B cell (primary cell): ENCODE results near the gene POLR2B. TPM values are rescaled to one million over a fixed set of nuclear protein-coding genes. Genes with fewer than 3 reads are reported as not detected.

Experiments
- ATAC-seq: fragments of 200-7000 bp; cut with Tn5 transposase; one replicate; pipeline ENCODE4 v1.10.0; 2021; ENCODE audit warnings: low read depth, mild to moderate bottlenecking, moderate number of reproducible peaks, moderate library complexity
- CTCF ChIA-PET: fragments of 350-600 bp; sonication (Branson Sonifier 250); formaldehyde crosslinking; loops from one replicate; lab custom pipeline; 2021; ENCODE audit warnings: antibody characterized with exemption, inconsistent platforms; lab: Charles Lee
- POLR2A ChIA-PET: fragments of 350-600 bp; sonication (Branson Sonifier 250); formaldehyde crosslinking; loops from one replicate; lab custom pipeline; 2021; ENCODE audit warnings: antibody characterized with exemption; lab: Charles Lee
- DNase-seq: peaks from one replicate; pipeline ENCODE4 v3.0.0; 2013
- H2AFZ ChIP-seq: 2 replicates; pipeline ENCODE4 v1.6.1; 2012; ENCODE audit warnings: mild to moderate bottlenecking, low read depth, low read length; ENCODE audit not compliant: insufficient read depth, poor library complexity, severe bottlenecking
- H3K27ac ChIP-seq, 2 donors: 1 replicate in 1 of 2; 2 replicates in 1 of 2; pipeline ENCODE4 v1.5.1; 2012 to 2013; ENCODE audit warnings: low read length in 2 of 2, mild to moderate bottlenecking in 2 of 2, moderate library complexity in 1 of 2
- H3K27me3 ChIP-seq, 4 experiments: fragments of 200-600 bp in 1 of 4; sonication (generic) in 1 of 4; replicated peaks in 1 of 4; 1 replicate in 2 of 4; 2 replicates in 2 of 4; pipeline versions ENCODE4 v1.6.1 to v1.7.0; 2013 to 2016; ENCODE audit warnings: low read length in 3 of 4, mild to moderate bottlenecking in 2 of 4, mixed read lengths in 1 of 4, moderate library complexity in 1 of 4; ENCODE audit not compliant: insufficient read depth in 4 of 4, control insufficient read depth in 3 of 4; ENCODE audit errors: control extremely low read depth in 1 of 4
- H3K36me3 ChIP-seq, 2 experiments: replicated peaks in 1 of 2; 1 replicate in 1 of 2; 2 replicates in 1 of 2; pipeline versions ENCODE4 v1.6.1 to v1.7.1; 2013; ENCODE audit warnings: low read length in 1 of 2; ENCODE audit not compliant: insufficient read depth in 2 of 2, control insufficient read depth in 1 of 2; ENCODE audit errors: control extremely low read depth in 1 of 2, extremely low read depth in 1 of 2
- H3K4me1 ChIP-seq, 2 donors: fragments of 200-600 bp in 1 of 2; sonication (generic) in 1 of 2; 1 replicate in 1 of 2; 2 replicates in 1 of 2; pipeline versions ENCODE4 v1.5.1 to v1.6.1; 2013 to 2017; ENCODE audit warnings: low read length in 2 of 2; ENCODE audit not compliant: control insufficient read depth in 2 of 2, insufficient read depth in 2 of 2
- H3K4me2 ChIP-seq: replicated peaks from 2 replicates; pipeline ENCODE3; 2012; ENCODE audit warnings: mild to moderate bottlenecking, low read depth, low read length; ENCODE audit not compliant: poor library complexity, severe bottlenecking
- H3K4me3 ChIP-seq, 5 experiments: fragments of 200-600 bp in 1 of 5; sonication (generic) in 1 of 5; 1 replicate in 3 of 5; 2 replicates in 2 of 5; pipeline versions ENCODE4 v1.5.1 to v1.7.0; 2011 to 2016; ENCODE audit warnings: low read length in 4 of 5, mild to moderate bottlenecking in 4 of 5, low read depth in 2 of 5, control low read depth in 1 of 5, moderate library complexity in 1 of 5; ENCODE audit not compliant: insufficient read depth in 1 of 5; ENCODE audit errors: control extremely low read depth in 1 of 5, extremely low read depth in 1 of 5
- H3K79me2 ChIP-seq: fragments of 200-600 bp; sonication (generic); one replicate; pipeline ENCODE4 v1.6.0; 2016; ENCODE audit warnings: low read length; ENCODE audit not compliant: control insufficient read depth, insufficient read depth
- H3K9ac ChIP-seq: fragments of 200-600 bp; sonication (generic); 2 replicates; pipeline ENCODE4 v1.6.1; 2017; ENCODE audit warnings: mild to moderate bottlenecking, low read length, moderate library complexity
- H3K9me3 ChIP-seq, 3 donors: one replicate each; pipeline versions ENCODE4 v1.6.1 to v1.7.1; 2013; ENCODE audit warnings: low read length in 2 of 3; ENCODE audit not compliant: control insufficient read depth in 2 of 3, insufficient read depth in 1 of 3; ENCODE audit errors: control extremely low read depth in 1 of 3
- H4K20me1 ChIP-seq: 2 replicates; pipeline ENCODE4 v1.6.0; 2012; ENCODE audit warnings: mild to moderate bottlenecking, low read length; ENCODE audit not compliant: insufficient read depth, control insufficient read depth, poor library complexity, severe bottlenecking
- H3K27ac Mint-ChIP-seq: one replicate; pipeline ENCODE4 v1.8.0; 2021; ENCODE audit warnings: mixed read lengths
- H3K27me3 Mint-ChIP-seq: one replicate; pipeline ENCODE4 v1.8.0; 2021; ENCODE audit warnings: mixed read lengths
- H3K4me1 Mint-ChIP-seq: one replicate; pipeline ENCODE4 v1.8.0; 2021; ENCODE audit warnings: mixed read lengths
- H3K4me3 Mint-ChIP-seq: one replicate; pipeline ENCODE4 v1.8.0; 2021; ENCODE audit warnings: mixed read lengths
- H3K9me3 Mint-ChIP-seq: one replicate; pipeline ENCODE4 v1.8.0; 2022; ENCODE audit warnings: mixed read lengths; ENCODE audit not compliant: insufficient read depth
- EZH2 ChIP-seq: IDR thresholded peaks from 2 replicates; pipeline ENCODE4 v1.6.1; 2012; ENCODE audit warnings: borderline replicate concordance, low read depth, mild to moderate bottlenecking, moderate library complexity, low read length; ENCODE audit not compliant: insufficient read depth, poor library complexity, severe bottlenecking
- WGBS: methylation state at CpG from one replicate; pipeline ENCODE4 v1.1.5; 2013; ENCODE audit warnings: missing lambda C conversion rate; ENCODE audit not compliant: insufficient coverage; 5-methylcytosine and 5-hydroxymethylcytosine counted together
- intact Hi-C: fragments of 100-400 bp; cut with micrococcal nuclease; formaldehyde crosslinking; loops from one replicate; pipeline ENCODE4 v1.10.0; 2022
- polyA plus RNA-seq: library from polyadenylated mRNA; depleted of rRNA; stranded (reverse); fragments of >200 nt; gene quantifications from 2 replicates; pipeline ENCODE4 v1.2.3, GENCODE V29; 2012
- total RNA-seq, 2 donors: library from RNA; stranded (reverse); fragments of 120-200 nt in 1 of 2; gene quantifications; 1 replicate in 1 of 2; 2 replicates in 1 of 2; pipeline versions ENCODE4 v1.2.3 to v1.2.4, GENCODE V29; 2013 to 2022
- TF ChIP-seq, protein P1 (sequence below): fragments of 200-600 bp; IDR thresholded peaks from one replicate; pipeline ENCODE4 v1.8.0; 2022; ENCODE audit warnings: antibody characterized with exemption, mild to moderate bottlenecking

POLR2B gene
- total and polyA plus RNA-seq, 2 donors (not counting 1 experiment from before 2014, with no cell fraction given) = 37.5 to 108 TPM

DNA sequence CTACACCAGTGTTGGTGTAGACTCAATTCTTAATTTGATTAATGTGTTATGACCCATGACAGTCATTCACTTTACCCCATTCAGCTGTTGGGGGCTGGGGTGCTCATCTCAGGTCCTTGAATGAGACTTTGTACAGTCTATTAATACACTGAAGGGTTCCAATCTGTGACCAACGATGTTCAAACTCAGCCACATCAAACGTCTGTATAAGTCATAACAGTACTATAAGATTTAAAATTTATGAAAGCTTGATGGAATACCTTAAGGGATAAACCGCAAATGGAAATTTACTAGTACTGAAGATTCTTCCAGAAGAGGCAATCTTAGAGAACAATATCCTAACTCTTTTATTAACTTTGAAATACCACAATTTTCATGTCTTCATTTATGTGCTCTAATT, 37.3 kb upstream of the POLR2B start:
- Histone ChIP-seq H4K20me1 (no peaks in the 10 kb centered on the region), H3K9me3 (no peaks in the 10 kb centered on the region), H3K27me3 (no peaks in the 10 kb centered on the region), H3K27ac (no peak overlapping the region), H3K79me2 (no peaks in the 10 kb centered on the region), H3K36me3 (peaks cover 3 to 9% of the 10 kb centered on the region in 2 experiments), H2AFZ (no peak overlapping the region), H3K4me2 (no peak overlapping the region), H3K4me1 (no peaks in the 10 kb centered on the region), H3K4me3 (no peak overlapping the region), H3K9ac (no peak overlapping the region)
- Mint-ChIP-seq H3K4me3 (no peak overlapping the region), H3K4me1 (no peaks in the 10 kb centered on the region), H3K9me3 (no peaks in the 10 kb centered on the region), H3K27me3 (no peaks in the 10 kb centered on the region), H3K27ac (no peak overlapping the region)
- intact Hi-C loops = no loop called here
- TF ChIP-seq, protein P1, sequence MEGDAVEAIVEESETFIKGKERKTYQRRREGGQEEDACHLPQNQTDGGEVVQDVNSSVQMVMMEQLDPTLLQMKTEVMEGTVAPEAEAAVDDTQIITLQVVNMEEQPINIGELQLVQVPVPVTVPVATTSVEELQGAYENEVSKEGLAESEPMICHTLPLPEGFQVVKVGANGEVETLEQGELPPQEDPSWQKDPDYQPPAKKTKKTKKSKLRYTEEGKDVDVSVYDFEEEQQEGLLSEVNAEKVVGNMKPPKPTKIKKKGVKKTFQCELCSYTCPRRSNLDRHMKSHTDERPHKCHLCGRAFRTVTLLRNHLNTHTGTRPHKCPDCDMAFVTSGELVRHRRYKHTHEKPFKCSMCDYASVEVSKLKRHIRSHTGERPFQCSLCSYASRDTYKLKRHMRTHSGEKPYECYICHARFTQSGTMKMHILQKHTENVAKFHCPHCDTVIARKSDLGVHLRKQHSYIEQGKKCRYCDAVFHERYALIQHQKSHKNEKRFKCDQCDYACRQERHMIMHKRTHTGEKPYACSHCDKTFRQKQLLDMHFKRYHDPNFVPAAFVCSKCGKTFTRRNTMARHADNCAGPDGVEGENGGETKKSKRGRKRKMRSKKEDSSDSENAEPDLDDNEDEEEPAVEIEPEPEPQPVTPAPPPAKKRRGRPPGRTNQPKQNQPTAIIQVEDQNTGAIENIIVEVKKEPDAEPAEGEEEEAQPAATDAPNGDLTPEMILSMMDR = no peak
- TF ChIP-seq EZH2 = no peak
- no CpG with 5 or more reads among the region's 3 CpGs for WGBS
- DNase-seq (no peak), ATAC-seq (no peak)
- ChIA-PET POLR2A (no interaction called here), CTCF (no interaction called here)

DNA sequence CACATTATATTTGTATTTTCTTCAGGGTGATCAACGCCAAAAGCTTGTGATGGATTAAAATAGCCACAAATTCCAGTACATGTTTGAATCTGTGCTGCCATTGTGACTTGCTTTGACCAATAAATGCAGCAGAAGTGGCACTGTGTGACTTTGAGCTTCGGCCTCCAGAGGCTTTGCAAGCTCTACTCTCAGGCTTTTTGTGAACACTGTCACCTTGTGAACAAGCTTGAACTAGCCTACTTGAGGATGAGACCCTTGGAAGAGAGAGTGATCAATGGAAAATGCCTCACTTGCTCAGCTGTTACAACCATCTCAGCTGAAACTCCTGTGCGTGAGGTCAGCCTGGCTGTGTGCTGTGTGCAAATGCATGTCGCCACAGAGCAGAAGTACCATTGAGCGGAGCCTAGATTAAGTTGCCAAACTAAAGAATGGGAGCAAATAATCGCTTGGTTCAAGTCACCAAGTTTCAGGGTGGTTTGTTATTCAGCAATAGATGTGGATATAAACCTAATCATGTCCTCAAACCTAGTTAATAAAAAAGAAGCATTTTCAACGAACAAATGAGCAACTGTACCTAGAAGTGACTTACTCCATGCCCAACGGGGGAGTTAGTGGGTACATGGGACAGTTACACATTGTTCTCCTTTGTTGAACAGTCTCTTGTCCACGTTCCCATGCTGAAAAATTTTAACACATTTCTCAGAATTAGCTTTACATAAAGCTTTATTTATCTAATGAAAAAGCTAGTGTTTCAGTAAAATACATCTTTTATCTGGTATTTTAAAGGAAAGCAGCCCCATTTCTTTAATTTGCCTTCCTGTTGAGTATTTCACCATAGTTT, 24.8 kb upstream of the POLR2B start:
- no peak overlapping the region for H3K9ac ChIP-seq
- Mint-ChIP-seq H3K27me3 (no peaks in the 10 kb centered on the region), H3K9me3 (no peaks in the 10 kb centered on the region), H3K4me1 (no peaks in the 10 kb centered on the region), H3K27ac (no peak overlapping the region), H3K4me3 (no peak overlapping the region)
- H4K20me1 ChIP-seq = no peaks in the 10 kb centered on the region
- CTCF ChIA-PET = interaction anchor here (0.7 kb wide), 1 partner anchor 212 kb away, joined by 3 read pairs; no protein-coding TSS in a partner anchor
- ATAC-seq = no peak
- H3K4me1 ChIP-seq = no peaks in the 10 kb centered on the region
- no peak overlapping the region for H3K4me2 ChIP-seq
- intact Hi-C loops = no loop called here
- no peak for DNase-seq
- no peak overlapping the region for H3K4me3 ChIP-seq
- no peaks in the 10 kb centered on the region for H3K27me3 ChIP-seq
- no peaks in the 10 kb centered on the region for H3K9me3 ChIP-seq
- no peaks in the 10 kb centered on the region for H3K36me3 ChIP-seq
- H3K79me2 ChIP-seq = no peaks in the 10 kb centered on the region
- WGBS = 90% methylated on average over 5 of the region's 9 CpGs
- TF ChIP-seq, protein P1 = no peak
- TF ChIP-seq EZH2 = no peak
- no peak overlapping the region for H3K27ac ChIP-seq
- H2AFZ ChIP-seq = no peak overlapping the region
- POLR2A ChIA-PET = no interaction called here
